GM10847 (cell line): ENCODE measurements around the gene KRTAP1-1.
"Not testable (repeated sequence)": the region's sequence is repeated elsewhere in the genome, so short reads cannot be mapped to it uniquely, and the experiment has no call there.

Source experiments
- POLR2A ChIP-seq: IDR thresholded peaks from 2 replicates; pipeline ENCODE4 v1.6.1; 2011; ENCODE audit not compliant: insufficient read length; ENCODE audit errors: extremely low read depth

Gene KRTAP1-1

GRCh38 chr17:41057547-41057946 lies 16.3 kb upstream of the KRTAP1-1 start:
- TF ChIP-seq POLR2A, result no peak

- TF ChIP-seq POLR2A, result not testable (repeated sequence)
Measured at GRCh38 chr17:41055130-41055529, 13.9 kb upstream of the KRTAP1-1 start, which contains the start of gene KRTAP2-2. TSS of gene KRTAP2-2 (minus strand) at chr17:41055230. CDS start at chr17:41055211, 19 bp downstream.

GRCh38 chr17:41054025-41054424 lies 12.8 kb upstream of the KRTAP1-1 start:
- no peak for TF ChIP-seq POLR2A

GRCh38 chr17:41052566-41052965 lies 11.3 kb upstream of the KRTAP1-1 start:
- TF ChIP-seq POLR2A, result no peak

- no peak for TF ChIP-seq POLR2A
Measured at GRCh38 chr17:41049110-41049509, 7.9 kb upstream of the KRTAP1-1 start.

- TF ChIP-seq POLR2A, result no peak
Measured at GRCh38 chr17:41048441-41048840, 7.2 kb upstream of the KRTAP1-1 start.

- TF ChIP-seq POLR2A, result not testable (repeated sequence)
Measured at GRCh38 chr17:41046735-41047465, 5.7 kb upstream of the KRTAP1-1 start, which contains the start of gene KRTAP2-1. TSS of gene KRTAP2-1 (minus strand) at chr17:41047316. CDS start at chr17:41047267, 49 bp downstream.

- no peak for TF ChIP-seq POLR2A
Measured at GRCh38 chr17:41042953-41043352, 1.7 kb upstream of the KRTAP1-1 start.

GRCh38 chr17:41037853-41038350 lies 3.3 kb downstream of the KRTAP1-1 start:
- no peak for TF ChIP-seq POLR2A

GRCh38 chr17:41034346-41034935 lies 6.8 kb downstream of the KRTAP1-1 start, which contains the start of gene KRTAP1-3:
TSS of gene KRTAP1-3 (minus strand) at chr17:41034874. CDS start at chr17:41034821, 53 bp downstream.
- not testable (repeated sequence) for TF ChIP-seq POLR2A

GRCh38 chr17:41029633-41030245 lies 11.5 kb downstream of the KRTAP1-1 start, which contains the start of gene KRTAP1-4:
TSS of gene KRTAP1-4 (minus strand) at chr17:41030195. CDS start at chr17:41030078, 117 bp downstream.
- no peak for TF ChIP-seq POLR2A

- TF ChIP-seq POLR2A, result no peak
Measured at GRCh38 chr17:41026715-41027471, 14.4 kb downstream of the KRTAP1-1 start, which contains the start of gene KRTAP1-5. TSS of gene KRTAP1-5 (minus strand) at chr17:41027208. CDS start at chr17:41027155, 53 bp downstream.

- no peak for TF ChIP-seq POLR2A
Measured at GRCh38 chr17:41024697-41025096, 16.6 kb downstream of the KRTAP1-1 start.

- TF ChIP-seq POLR2A, result no peak
Measured at GRCh38 chr17:41020336-41020735, 20.9 kb downstream of the KRTAP1-1 start.

GRCh38 chr17:41019415-41019814 lies 21.8 kb downstream of the KRTAP1-1 start:
- TF ChIP-seq POLR2A, result no peak
